Epithelial cell of proximal tubule (primary cell): ENCODE results near the gene SEMA6A. TPM values are rescaled to one million over a fixed set of nuclear protein-coding genes. Genes with fewer than 3 reads are reported as not detected.
A peak's percentile ranks its signal among the peaks of the same experiment; 100 is the strongest.

Experiments used
- DNase-seq: peaks from one replicate; pipeline ENCODE4 v3.0.0-alpha.2; 2011; ENCODE audit warnings: low read depth
- H3K4me3 ChIP-seq: 2 replicates; pipeline ENCODE4 v1.5.1; 2011; ENCODE audit warnings: low read depth, mild to moderate bottlenecking, low read length
- total RNA-seq: library from RNA; depleted of rRNA; stranded (reverse); fragments of >200 nt; gene quantifications from 2 replicates; pipeline ENCODE4 v1.2.3, GENCODE V29; 2015
- TF ChIP-seq, protein P1 (sequence below): conservative IDR thresholded peaks from 2 replicates; pipeline ENCODE4 v1.5.1; 2012; ENCODE audit warnings: low read depth, mild to moderate bottlenecking, low read length

The SEMA6A gene
- total RNA-seq, 1 donor from 2014 or later: 11.6 TPM

DNA sequence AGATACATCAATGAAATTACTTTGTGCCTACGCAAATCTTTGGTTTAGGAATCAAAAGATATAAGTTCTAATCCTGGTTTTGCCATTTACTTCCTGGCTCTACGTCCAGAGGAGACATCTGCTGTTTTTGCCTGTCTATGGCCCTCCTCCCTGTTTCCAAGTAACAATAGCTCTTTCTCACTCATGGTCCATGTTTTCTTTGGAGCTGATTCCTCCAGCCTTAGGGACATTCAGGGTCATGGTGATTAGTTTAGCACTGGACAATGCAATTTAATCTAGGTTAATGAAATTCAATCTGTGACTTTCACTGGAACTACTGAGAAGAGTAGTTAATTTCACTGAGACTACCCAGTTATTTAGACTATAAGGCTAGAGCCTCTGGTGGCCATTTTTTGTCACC is 170.6 kb downstream of the SEMA6A start:
- DNase-seq: no peak
- no peak overlapping the region for H3K4me3 ChIP-seq
- TF ChIP-seq, protein P1, sequence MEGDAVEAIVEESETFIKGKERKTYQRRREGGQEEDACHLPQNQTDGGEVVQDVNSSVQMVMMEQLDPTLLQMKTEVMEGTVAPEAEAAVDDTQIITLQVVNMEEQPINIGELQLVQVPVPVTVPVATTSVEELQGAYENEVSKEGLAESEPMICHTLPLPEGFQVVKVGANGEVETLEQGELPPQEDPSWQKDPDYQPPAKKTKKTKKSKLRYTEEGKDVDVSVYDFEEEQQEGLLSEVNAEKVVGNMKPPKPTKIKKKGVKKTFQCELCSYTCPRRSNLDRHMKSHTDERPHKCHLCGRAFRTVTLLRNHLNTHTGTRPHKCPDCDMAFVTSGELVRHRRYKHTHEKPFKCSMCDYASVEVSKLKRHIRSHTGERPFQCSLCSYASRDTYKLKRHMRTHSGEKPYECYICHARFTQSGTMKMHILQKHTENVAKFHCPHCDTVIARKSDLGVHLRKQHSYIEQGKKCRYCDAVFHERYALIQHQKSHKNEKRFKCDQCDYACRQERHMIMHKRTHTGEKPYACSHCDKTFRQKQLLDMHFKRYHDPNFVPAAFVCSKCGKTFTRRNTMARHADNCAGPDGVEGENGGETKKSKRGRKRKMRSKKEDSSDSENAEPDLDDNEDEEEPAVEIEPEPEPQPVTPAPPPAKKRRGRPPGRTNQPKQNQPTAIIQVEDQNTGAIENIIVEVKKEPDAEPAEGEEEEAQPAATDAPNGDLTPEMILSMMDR: peak; percentile 11

DNA sequence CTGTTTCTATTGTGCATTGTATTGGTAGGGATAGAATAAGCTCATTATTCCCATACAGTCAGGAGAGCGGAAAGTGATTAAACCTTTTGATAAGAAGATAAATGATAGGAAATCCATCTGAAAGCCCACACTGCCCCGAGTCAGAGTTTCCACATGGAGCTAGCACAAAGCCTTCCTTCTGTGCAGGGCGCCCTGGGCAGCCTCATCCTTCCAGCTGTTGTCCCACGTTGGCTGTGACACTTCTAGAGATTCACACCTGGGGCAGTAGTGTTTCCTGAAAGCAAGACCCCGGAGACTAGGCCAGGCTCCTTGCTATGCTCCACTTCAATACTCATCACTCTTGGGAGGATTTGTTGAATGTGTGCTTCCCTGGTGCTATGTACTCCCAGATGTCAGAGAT is 172.4 kb downstream of the SEMA6A start:
- no peak for DNase-seq
- TF ChIP-seq, protein P1: no peak
- no peak overlapping the region for H3K4me3 ChIP-seq

DNA sequence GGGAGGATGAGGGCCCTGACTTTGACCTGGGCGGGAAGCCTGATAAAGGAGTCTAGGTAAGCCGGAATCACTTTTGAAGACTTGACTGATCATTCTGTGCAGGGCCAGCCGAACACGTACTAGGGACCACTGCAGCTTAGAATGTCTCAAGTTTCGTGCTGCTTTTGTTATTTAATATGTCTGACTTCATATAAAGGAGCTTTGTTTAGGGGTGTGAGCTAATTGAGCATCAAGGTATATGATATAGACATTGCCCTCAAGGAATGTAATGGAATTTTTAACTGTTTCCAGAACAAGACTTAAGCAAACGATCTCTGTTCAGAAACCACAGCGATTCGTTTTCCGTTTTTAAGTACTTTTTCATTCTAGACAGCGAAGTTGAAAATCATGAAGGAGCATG is 173.0 kb downstream of the SEMA6A start:
- TF ChIP-seq, protein P1: no peak
- no peak overlapping the region for H3K4me3 ChIP-seq
- DNase-seq: no peak

DNA sequence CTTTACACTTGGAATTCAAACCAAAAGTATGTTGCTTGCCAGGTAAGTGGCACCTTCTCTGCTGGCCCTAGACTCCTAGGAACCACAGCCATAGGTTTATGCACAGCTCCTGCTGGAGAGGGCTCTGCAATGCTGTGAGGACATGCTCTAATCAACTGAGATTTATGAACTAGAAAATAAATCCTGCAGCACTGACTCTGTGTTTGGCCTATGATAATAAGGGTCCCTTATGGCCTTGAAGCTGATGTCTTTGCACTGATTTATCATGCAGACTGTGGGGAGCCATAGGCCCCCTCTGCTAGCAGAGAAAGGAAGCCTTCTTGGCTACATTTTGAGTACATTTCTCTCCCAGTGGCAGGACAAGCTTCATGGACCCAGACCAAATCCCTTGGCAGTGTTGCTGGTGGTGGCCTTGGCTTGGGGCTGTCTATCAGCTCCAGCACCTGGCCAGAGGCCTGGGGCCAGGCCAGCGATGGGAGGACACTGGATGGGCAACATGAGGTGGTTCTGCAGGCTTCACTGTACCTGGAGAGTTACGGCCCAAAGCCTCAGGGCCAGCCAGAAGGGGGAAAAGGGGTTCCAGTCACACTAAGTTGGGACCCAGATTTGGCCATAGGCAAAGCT is 178.0 kb downstream of the SEMA6A start:
- DNase-seq: no peak
- TF ChIP-seq, protein P1: no peak
- no peak overlapping the region for H3K4me3 ChIP-seq

DNA sequence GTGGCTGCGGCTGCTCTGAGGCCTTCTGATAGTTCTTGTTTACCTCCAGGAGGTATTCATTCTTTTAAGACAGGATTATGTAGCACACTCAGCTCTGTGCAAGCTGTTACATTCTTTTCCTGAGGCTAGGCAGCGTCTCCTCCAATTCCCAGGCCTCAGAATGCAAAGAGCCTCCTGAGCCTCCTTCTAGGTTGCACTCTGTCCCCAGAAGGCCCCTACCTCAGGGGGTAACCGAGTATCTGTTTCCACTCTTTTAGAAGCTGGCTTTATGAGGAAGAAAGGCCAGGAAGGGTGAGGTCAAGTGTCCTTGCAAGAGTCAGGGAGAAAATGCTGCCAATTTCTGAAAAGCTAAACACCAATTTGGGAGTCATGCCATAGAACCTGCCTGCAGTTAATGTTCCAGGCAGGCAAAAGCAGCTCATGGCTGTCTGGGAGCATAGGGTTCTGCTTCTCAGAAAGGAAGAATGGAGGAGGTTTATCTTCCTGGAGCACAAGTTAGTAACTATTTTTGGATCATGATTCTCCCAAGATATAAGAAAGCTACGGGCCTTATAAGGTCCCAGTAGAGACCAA is 178.9 kb downstream of the SEMA6A start:
- H3K4me3 ChIP-seq: no peak overlapping the region
- TF ChIP-seq, protein P1: no peak
- no peak for DNase-seq

DNA sequence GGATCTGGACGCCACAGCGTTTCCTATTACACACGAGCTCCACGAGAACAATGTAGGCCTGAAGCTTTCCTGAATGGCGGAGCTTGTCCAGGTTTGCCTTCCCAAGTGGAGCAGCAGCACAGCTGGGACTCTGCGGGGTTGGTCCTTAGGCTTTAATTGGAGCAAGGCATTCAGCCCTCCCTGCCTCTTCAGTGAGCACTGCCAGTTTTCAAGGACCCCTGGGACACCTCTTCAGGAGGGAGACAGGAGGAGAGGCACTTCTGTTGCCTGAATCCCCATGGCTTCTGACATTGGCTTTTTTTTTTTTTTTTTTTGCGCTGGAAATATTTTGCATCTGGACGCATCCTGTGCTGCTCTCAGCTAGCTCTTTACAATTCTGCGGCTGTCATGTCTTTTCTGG is 179.4 kb downstream of the SEMA6A start:
- TF ChIP-seq, protein P1: no peak
- H3K4me3 ChIP-seq: no peak overlapping the region
- DNase-seq: no peak
